Central memory CD8-positive, alpha-beta T cell (primary cell): ENCODE data around the gene RUSC1.

Experiments used
- ATAC-seq: fragments of 150-1000 bp; cut with Tn5 transposase; replicated peaks from 2 replicates; pipeline ENCODE4 v1.10.0; 2022; ENCODE audit warnings: mild to moderate bottlenecking, moderate FRiP score, moderate number of reproducible peaks; ENCODE audit not compliant: poor library complexity, severe bottlenecking; ENCODE audit errors: extremely low read depth
- DNase-seq, 2 donors: peaks; one replicate each; pipeline ENCODE4 v3.0.0; 2021; ENCODE audit warnings: low spot score in 2 of 2
- H3K27ac Mint-ChIP-seq: one replicate; pipeline ENCODE4 v1.8.0; 2022; ENCODE audit warnings: low read depth, mild to moderate bottlenecking, moderate library complexity, mixed read lengths
- H3K27me3 Mint-ChIP-seq: one replicate; pipeline ENCODE4 v1.8.0; 2022; ENCODE audit warnings: mixed read lengths
- H3K36me3 Mint-ChIP-seq: one replicate; pipeline ENCODE4 v1.8.0; 2022; ENCODE audit warnings: mild to moderate bottlenecking, moderate library complexity, mixed read lengths; ENCODE audit not compliant: insufficient read depth
- H3K4me1 Mint-ChIP-seq: one replicate; pipeline ENCODE4 v1.8.0; 2022; ENCODE audit warnings: mixed read lengths
- H3K4me3 Mint-ChIP-seq: one replicate; pipeline ENCODE4 v1.8.0; 2022; ENCODE audit warnings: mild to moderate bottlenecking, moderate library complexity, mixed read lengths
- H3K9me3 Mint-ChIP-seq: one replicate; pipeline ENCODE4 v1.8.0; 2022; ENCODE audit warnings: mixed read lengths

Gene RUSC1

DNA sequence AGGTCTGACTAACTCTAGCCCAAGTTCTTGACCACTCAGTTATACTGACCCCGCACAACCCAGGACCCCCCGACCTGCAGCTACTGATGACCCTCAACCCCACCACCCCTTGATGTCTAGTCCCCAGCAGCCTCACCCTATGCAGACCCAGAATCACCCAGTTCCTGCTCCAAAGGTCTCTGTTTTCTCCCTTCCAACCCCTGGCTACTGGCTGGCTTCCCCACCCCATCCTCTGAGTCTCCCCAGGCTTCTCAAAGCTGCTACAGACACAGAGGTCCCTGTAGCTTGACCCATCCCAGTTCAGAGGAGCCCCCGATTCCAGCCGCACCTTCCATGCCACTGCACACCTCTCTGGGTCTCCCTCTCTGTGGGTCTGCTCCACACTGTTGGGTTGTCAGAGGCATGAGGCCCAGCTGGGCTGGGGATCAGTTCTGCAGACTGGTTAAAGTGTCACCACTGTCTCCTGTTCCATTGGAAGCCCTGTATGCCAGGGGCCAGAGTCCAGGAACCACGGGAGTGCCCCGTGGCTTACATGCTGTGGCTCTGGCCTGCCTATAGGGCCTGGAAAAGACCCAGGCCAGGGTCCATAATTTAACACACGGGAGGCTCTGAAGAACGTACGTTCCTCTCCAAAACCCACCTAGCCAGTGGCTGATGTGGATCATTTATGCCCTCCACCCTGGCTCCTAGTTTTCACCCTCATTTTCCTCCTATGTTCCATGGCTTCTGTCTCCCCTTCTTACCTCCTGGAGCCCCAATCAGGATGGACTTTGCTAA, 20.0 kb upstream of the RUSC1 start:
- H3K27me3 Mint-ChIP-seq, result peaks cover 25% of the 10 kb centered on the region
- no peak for ATAC-seq
- no peak for DNase-seq
- no peaks in the 10 kb centered on the region for H3K9me3 Mint-ChIP-seq
- peaks cover 1% of the 10 kb centered on the region for H3K36me3 Mint-ChIP-seq
- no peak overlapping the region for H3K4me3 Mint-ChIP-seq
- no peaks in the 10 kb centered on the region for H3K4me1 Mint-ChIP-seq
- H3K27ac Mint-ChIP-seq, result no peak overlapping the region

GRCh38 chr1:155301342-155301841, 19.3 kb upstream of the RUSC1 start, which contains the start of gene PKLR:
Gene PKLR (minus strand): TSS chr1:155301438. CDS start chr1:155301395, 43 bp downstream.
- H3K27me3 Mint-ChIP-seq, result peaks cover 18% of the 10 kb centered on the region
- no peaks in the 10 kb centered on the region for H3K4me1 Mint-ChIP-seq
- H3K4me3 Mint-ChIP-seq, result no peak within 1 kb of the TSS
- DNase-seq (no peak), ATAC-seq (no peak)
- H3K9me3 Mint-ChIP-seq, result no peaks in the 10 kb centered on the region
- H3K27ac Mint-ChIP-seq, result no peak within 1 kb of the TSS
- peaks cover 1% of the 10 kb centered on the region for H3K36me3 Mint-ChIP-seq

- Mint-ChIP-seq H3K4me1 (peaks cover 16% of the 10 kb centered on the region), H3K9me3 (no peaks in the 10 kb centered on the region), H3K4me3 (no peak overlapping the region), H3K36me3 (peaks cover 7% of the 10 kb centered on the region), H3K27ac (no peak overlapping the region), H3K27me3 (no peaks in the 10 kb centered on the region)
- no peak for DNase-seq
- no peak for ATAC-seq
Measured at GRCh38 chr1:155304558-155305063, 16.1 kb upstream of the RUSC1 start.

DNA sequence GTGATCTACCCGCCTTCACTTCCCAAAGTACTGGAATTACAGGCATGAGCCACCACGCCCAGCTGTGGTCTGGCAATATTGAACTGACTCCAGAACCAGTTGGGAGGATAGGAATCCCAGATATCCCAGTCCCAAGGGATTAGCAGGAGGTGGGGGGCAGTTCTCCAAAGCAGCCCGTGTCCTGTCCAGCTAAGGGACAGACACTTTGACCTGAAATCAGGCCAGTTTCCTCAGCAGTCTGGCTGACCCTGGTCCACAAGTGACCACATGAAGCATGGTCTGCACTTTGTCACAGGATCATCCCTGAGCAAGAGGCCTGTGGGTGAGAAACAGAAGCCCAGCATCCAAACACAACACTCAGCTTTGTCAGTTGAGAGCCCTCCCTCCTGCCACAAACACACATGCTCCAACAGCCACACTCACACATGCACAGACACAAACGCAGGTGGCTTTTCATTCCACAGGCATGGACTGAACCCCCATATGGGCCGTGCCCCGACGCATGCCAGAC, 14.8 kb upstream of the RUSC1 start:
- no peaks in the 10 kb centered on the region for H3K27me3 Mint-ChIP-seq
- H3K4me1 Mint-ChIP-seq, result peaks cover 23% of the 10 kb centered on the region
- ATAC-seq (no peak), DNase-seq (no peak)
- H3K36me3 Mint-ChIP-seq, result peaks cover 7% of the 10 kb centered on the region
- H3K27ac Mint-ChIP-seq, result no peak overlapping the region
- no peak overlapping the region for H3K4me3 Mint-ChIP-seq
- H3K9me3 Mint-ChIP-seq, result no peaks in the 10 kb centered on the region

- peaks cover 27% of the 10 kb centered on the region for H3K4me1 Mint-ChIP-seq
- H3K27me3 Mint-ChIP-seq, result no peaks in the 10 kb centered on the region
- DNase-seq, result no peak
Measured at GRCh38 chr1:155307247-155307740, 13.4 kb upstream of the RUSC1 start.

GRCh38 chr1:155308493-155309422, 11.9 kb upstream of the RUSC1 start, which contains the start of gene FDPS:
Gene FDPS (plus strand): TSS chr1:155308866. CDS start chr1:155309790, 924 bp downstream.
- Mint-ChIP-seq H3K27me3 (no peaks in the 10 kb centered on the region), H3K27ac (peak within 1 kb of the TSS; percentile 97), H3K4me1 (peaks cover 27% of the 10 kb centered on the region), H3K9me3 (no peaks in the 10 kb centered on the region), H3K4me3 (peak within 1 kb of the TSS; percentile 91), H3K36me3 (peaks cover 16% of the 10 kb centered on the region)
- DNase-seq (peak; percentile 85 to 96), ATAC-seq (peak; percentile 99)

More at GRCh38 chr1:155307247-155307740, 13.4 kb upstream of the RUSC1 start:
- H3K9me3 Mint-ChIP-seq, result no peaks in the 10 kb centered on the region
- no peak for ATAC-seq
- peaks cover 14% of the 10 kb centered on the region for H3K36me3 Mint-ChIP-seq
- H3K4me3 Mint-ChIP-seq, result no peak overlapping the region
- no peak overlapping the region for H3K27ac Mint-ChIP-seq

DNA sequence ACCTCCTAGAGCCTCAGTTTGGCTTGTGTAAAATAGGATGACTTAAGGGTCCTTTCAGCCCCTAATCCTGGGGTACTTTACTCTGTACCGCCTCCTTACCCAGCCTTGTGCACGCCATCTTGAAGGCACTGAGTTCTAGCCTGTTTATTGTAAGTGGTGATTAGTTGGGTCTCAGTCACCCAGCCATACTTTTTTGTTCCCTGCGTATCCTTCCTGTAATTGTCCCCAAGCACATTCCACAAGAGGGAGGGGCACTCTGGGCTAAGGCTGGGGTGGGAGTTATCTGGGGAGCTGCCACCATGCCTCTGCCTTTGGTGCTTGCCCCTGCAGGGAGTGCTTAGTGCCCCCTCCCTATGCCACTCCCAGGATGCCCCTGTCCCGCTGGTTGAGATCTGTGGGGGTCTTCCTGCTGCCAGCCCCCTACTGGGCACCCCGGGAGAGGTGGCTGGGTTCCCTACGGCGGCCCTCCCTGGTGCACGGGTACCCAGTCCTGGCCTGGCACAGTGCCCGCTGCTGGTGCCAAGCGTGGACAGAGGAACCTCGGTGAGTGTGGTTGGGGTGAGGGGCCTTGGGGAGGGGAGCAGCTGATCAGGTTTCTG, 11.2 kb upstream of the RUSC1 start:
- Mint-ChIP-seq H3K27ac (peak overlapping the region; percentile 97), H3K4me3 (peak overlapping the region; percentile 91), H3K4me1 (peaks cover 27% of the 10 kb centered on the region), H3K36me3 (peaks cover 19% of the 10 kb centered on the region), H3K27me3 (no peaks in the 10 kb centered on the region), H3K9me3 (no peaks in the 10 kb centered on the region)
- no peak for ATAC-seq
- no peak for DNase-seq

DNA sequence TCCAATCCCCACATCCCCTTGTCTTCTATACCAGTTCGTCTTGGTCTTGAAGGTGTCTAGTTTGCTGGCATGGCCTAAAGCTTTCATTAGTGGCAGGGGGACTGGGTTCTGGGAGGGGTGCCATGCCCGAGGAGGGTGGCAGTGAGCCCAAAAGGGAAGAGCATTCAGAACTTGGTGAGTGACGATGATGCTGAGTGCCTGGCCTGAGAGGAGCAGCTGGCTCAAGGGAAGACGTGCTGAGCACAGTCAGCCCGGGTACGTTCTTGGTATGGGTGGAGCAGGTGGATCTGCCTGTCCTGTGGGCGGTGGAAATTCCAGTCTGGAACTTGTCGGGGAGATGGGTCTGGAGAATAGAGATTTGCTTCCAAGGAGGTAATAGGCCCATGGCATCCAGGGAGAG, 7.4 kb upstream of the RUSC1 start:
- DNase-seq, result no peak
- peaks cover 25% of the 10 kb centered on the region for H3K4me1 Mint-ChIP-seq
- H3K27ac Mint-ChIP-seq, result no peak overlapping the region
- H3K4me3 Mint-ChIP-seq, result no peak overlapping the region
- H3K36me3 Mint-ChIP-seq, result peaks cover 21% of the 10 kb centered on the region
- no peak for ATAC-seq
- no peaks in the 10 kb centered on the region for H3K9me3 Mint-ChIP-seq
- H3K27me3 Mint-ChIP-seq, result no peaks in the 10 kb centered on the region

DNA sequence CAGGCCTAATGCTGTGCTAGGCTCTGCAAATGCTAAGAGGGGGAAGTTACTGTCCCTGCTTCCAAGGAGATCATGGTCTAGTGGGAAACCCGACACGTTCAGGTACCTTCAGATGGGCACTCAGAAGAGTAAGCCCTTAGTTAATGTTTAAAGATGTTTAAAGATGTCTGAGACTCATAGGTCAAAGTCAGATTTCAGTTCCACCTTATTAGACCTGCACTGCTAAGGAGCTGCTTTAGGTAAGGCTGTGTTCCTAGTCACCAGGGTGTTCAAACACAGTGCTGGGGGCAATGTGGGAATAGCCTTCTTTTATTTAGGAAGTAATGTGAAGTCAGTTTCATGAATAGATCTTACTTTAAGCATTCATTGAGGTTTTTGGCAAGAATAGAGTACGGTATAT, 3.8 kb upstream of the RUSC1 start:
- Mint-ChIP-seq H3K27me3 (no peaks in the 10 kb centered on the region), H3K27ac (no peak overlapping the region), H3K36me3 (peaks cover 17% of the 10 kb centered on the region), H3K4me3 (no peak overlapping the region), H3K4me1 (peaks cover 14% of the 10 kb centered on the region), H3K9me3 (no peaks in the 10 kb centered on the region)
- DNase-seq (no peak), ATAC-seq (no peak)

GRCh38 chr1:155318082-155318481, 2.6 kb upstream of the RUSC1 start:
- DNase-seq (no peak), ATAC-seq (no peak)
- H3K27me3 Mint-ChIP-seq, result no peaks in the 10 kb centered on the region
- H3K27ac Mint-ChIP-seq, result no peak overlapping the region
- H3K9me3 Mint-ChIP-seq, result no peaks in the 10 kb centered on the region
- H3K4me3 Mint-ChIP-seq, result no peak overlapping the region
- peaks cover 14% of the 10 kb centered on the region for H3K4me1 Mint-ChIP-seq
- peaks cover 10% of the 10 kb centered on the region for H3K36me3 Mint-ChIP-seq

GRCh38 chr1:155319536-155319935, 1.2 kb upstream of the RUSC1 start:
- Mint-ChIP-seq H3K9me3 (no peaks in the 10 kb centered on the region), H3K4me1 (peaks cover 14% of the 10 kb centered on the region), H3K27ac (no peak overlapping the region), H3K4me3 (peak overlapping the region; percentile 27), H3K27me3 (no peaks in the 10 kb centered on the region), H3K36me3 (peaks cover 9% of the 10 kb centered on the region)
- no peak for ATAC-seq
- DNase-seq, result no peak

DNA sequence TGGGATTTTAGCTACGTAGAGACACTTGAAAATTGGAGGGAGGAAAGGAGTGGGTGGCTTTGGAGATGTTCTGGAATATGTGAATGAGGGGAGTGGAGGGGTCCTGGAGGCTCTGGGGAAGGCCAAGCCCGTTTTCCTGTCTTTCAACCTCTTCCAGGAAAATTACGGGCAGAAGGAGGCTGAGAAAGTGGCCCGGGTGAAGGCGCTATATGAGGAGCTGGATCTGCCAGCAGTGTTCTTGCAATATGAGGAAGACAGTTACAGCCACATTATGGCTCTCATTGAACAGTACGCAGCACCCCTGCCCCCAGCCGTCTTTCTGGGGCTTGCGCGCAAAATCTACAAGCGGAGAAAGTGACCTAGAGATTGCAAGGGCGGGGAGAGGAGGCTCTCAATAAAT, 442 bp upstream of the RUSC1 start:
- DNase-seq (no peak), ATAC-seq (no peak)
- Mint-ChIP-seq H3K9me3 (no peaks in the 10 kb centered on the region), H3K36me3 (peaks cover 10% of the 10 kb centered on the region), H3K4me3 (peak overlapping the region; percentile 27), H3K4me1 (peaks cover 14% of the 10 kb centered on the region), H3K27me3 (no peaks in the 10 kb centered on the region), H3K27ac (no peak overlapping the region)
